Stomach (tissue), 4 donors: ENCODE measurements around the gene HSPB9.

Experiments
- CTCF ChIP-seq, 7 experiments: fragments of 450-650 bp in 4 of 7; fragments of 200-600 bp in 3 of 7; sonication (generic) in 3 of 7; IDR thresholded peaks; one replicate each; pipeline ENCODE4 v1.5.1; 2016 to 2019; ENCODE audit warnings: antibody characterized with exemption in 7 of 7, control low read depth in 2 of 7, mild to moderate bottlenecking in 1 of 7
- EP300 ChIP-seq: sonication (generic); formaldehyde crosslinking; IDR thresholded peaks from one replicate; pipeline ENCODE4 v1.6.1; 2017; ENCODE audit warnings: antibody characterized with exemption
- POLR2A ChIP-seq, 4 donors: fragments of 450-650 bp; IDR thresholded peaks; one replicate each; pipeline ENCODE4 v1.6.1; 2016; ENCODE audit warnings: antibody characterized with exemption in 4 of 4, control low read depth in 2 of 4, mild to moderate bottlenecking in 1 of 4, moderate library complexity in 1 of 4
- POLR2AphosphoS5 ChIP-seq, 3 donors: sonication (generic); formaldehyde crosslinking; IDR thresholded peaks; one replicate each; pipeline ENCODE4 v1.6.1; 2016; ENCODE audit warnings: antibody characterized with exemption in 3 of 3

- no peak for TF ChIP-seq CTCF (IDR thresholded peaks at IDR 0.05)
- no peak for TF ChIP-seq POLR2A (IDR thresholded peaks at IDR 0.05)
- TF ChIP-seq POLR2AphosphoS5 (IDR thresholded peaks at IDR 0.05), result no peak
- TF ChIP-seq EP300, result no peak
Measured at GRCh38 chr17:42131981-42132432, 9.4 kb downstream of the HSPB9 start.
